SU-DHL-6 (cell line): ENCODE measurements around the gene EFTUD2.

ENCODE experiments used
- EZH2phosphoT487 ChIP-seq: fragments of 200-600 bp; sonication (generic), shearing (Covaris generic); conservative IDR thresholded peaks from 2 replicates; pipeline ENCODE4 v1.6.1; 2018; ENCODE audit warnings: mild to moderate bottlenecking, antibody characterized with exemption, low read length, moderate library complexity, mixed read lengths
- TF ChIP-seq, protein P1 (sequence below): fragments of 200-600 bp; sonication (generic); IDR thresholded peaks from one replicate; pipeline ENCODE4 v1.5.1; 2017; ENCODE audit warnings: antibody characterized with exemption, mild to moderate bottlenecking, low read length, moderate library complexity; ENCODE audit not compliant: insufficient read depth, poor library complexity, severe bottlenecking

DNA sequence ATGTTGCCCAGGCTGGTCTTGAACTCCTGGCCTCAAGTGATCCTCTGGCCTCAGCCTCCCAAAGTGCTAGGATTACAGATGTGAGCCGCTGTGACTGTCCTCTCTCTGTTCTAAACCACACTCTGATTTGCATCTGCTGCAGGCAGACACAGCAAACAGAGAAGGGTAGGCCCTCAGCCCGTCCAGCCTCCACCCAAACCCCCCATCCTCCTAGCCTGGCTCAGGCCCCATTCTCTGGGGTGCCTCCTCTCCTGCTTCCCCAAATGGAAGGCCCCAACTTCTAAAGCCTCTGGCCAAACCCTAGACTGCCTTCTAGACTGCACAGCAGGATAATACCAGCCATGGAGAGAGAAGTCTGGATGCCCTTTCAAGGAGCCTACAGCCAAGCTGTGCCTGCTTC lies 20.2 kb upstream of the EFTUD2 start:
- TF ChIP-seq, protein P1, sequence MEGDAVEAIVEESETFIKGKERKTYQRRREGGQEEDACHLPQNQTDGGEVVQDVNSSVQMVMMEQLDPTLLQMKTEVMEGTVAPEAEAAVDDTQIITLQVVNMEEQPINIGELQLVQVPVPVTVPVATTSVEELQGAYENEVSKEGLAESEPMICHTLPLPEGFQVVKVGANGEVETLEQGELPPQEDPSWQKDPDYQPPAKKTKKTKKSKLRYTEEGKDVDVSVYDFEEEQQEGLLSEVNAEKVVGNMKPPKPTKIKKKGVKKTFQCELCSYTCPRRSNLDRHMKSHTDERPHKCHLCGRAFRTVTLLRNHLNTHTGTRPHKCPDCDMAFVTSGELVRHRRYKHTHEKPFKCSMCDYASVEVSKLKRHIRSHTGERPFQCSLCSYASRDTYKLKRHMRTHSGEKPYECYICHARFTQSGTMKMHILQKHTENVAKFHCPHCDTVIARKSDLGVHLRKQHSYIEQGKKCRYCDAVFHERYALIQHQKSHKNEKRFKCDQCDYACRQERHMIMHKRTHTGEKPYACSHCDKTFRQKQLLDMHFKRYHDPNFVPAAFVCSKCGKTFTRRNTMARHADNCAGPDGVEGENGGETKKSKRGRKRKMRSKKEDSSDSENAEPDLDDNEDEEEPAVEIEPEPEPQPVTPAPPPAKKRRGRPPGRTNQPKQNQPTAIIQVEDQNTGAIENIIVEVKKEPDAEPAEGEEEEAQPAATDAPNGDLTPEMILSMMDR, result no peak
- TF ChIP-seq EZH2phosphoT487, result no peak
